GM21825 (cell line): ENCODE data around the gene FXR2.

Experiments
- ATAC-seq: cut with Tn5 transposase; IDR thresholded peaks from one replicate; pipeline ENCODE4 v1.9.1; 2021; ENCODE audit warnings: mild to moderate bottlenecking, moderate library complexity; ENCODE audit not compliant: unreplicated experiment

The FXR2 gene

GRCh38 chr17:7589204-7589868 lies 25.4 kb downstream of the FXR2 start:
- no peak for ATAC-seq

- ATAC-seq: no peak
Measured at GRCh38 chr17:7588553-7589203, 26.0 kb downstream of the FXR2 start.

- ATAC-seq: no peak
Measured at GRCh38 chr17:7587420-7588151, 27.1 kb downstream of the FXR2 start.

GRCh38 chr17:7586673-7587419 lies 27.9 kb downstream of the FXR2 start:
- ATAC-seq: no peak

- peak; percentile 48 for ATAC-seq
Measured at GRCh38 chr17:7583253-7584109, 31.2 kb downstream of the FXR2 start, which contains the start of gene MPDU1. Gene MPDU1 (plus strand): TSS chr17:7583852. CDS start chr17:7583863, 11 bp downstream.

- no peak for ATAC-seq
Measured at GRCh38 chr17:7582396-7583252, 32.1 kb downstream of the FXR2 start.

GRCh38 chr17:7580604-7581575 lies 33.8 kb downstream of the FXR2 start:
- ATAC-seq: no peak

GRCh38 chr17:7579834-7580603 lies 34.7 kb downstream of the FXR2 start:
- ATAC-seq: no peak

GRCh38 chr17:7579001-7579833 lies 35.5 kb downstream of the FXR2 start, which contains the start of gene CD68:
Gene CD68 (plus strand): TSS chr17:7579638. CDS start chr17:7579678, 40 bp downstream.
- peak; percentile 45 for ATAC-seq

GRCh38 chr17:7577327-7578199 lies 37.1 kb downstream of the FXR2 start:
- ATAC-seq: no peak

GRCh38 chr17:7576432-7576937 lies 38.2 kb downstream of the FXR2 start:
- ATAC-seq: no peak

- no peak for ATAC-seq
Measured at GRCh38 chr17:7575959-7576358, 38.7 kb downstream of the FXR2 start.

- no peak for ATAC-seq
Measured at GRCh38 chr17:7575481-7575883, 39.2 kb downstream of the FXR2 start.

- ATAC-seq: no peak
Measured at GRCh38 chr17:7574176-7574953, 40.3 kb downstream of the FXR2 start.
